GM12878 (cell line): ENCODE results near the gene CDC25A.

Experiments used
- MAX ChIP-seq: IDR thresholded peaks from 2 replicates; pipeline ENCODE4 v1.6.1; 2012; ENCODE audit warnings: low read depth, low read length, improper control_type of control experiment
- MXI1 ChIP-seq: fragments of 150-350 bp; IDR thresholded peaks from 2 replicates; pipeline ENCODE4 v1.6.1; 2011; ENCODE audit warnings: low read depth, mild to moderate bottlenecking, inconsistent platforms, low read length, improper control_type of control experiment
- NR2C2 ChIP-seq: IDR thresholded peaks from 2 replicates; pipeline ENCODE4 v1.6.1; 2011; ENCODE audit warnings: borderline replicate concordance, low read depth; ENCODE audit not compliant: control insufficient read depth, insufficient read length
- REST ChIP-seq: IDR thresholded peaks from 2 replicates; pipeline ENCODE4 v1.6.1; 2012; ENCODE audit warnings: mild to moderate bottlenecking, low read depth, low read length
- TAF1 ChIP-seq: IDR thresholded peaks from 2 replicates; pipeline ENCODE4 v1.6.1; 2011; ENCODE audit warnings: mild to moderate bottlenecking, low read depth, low read length, borderline replicate concordance
- ZNF217 ChIP-seq: fragments of 450-650 bp; IDR thresholded peaks from 2 replicates; pipeline ENCODE4 v1.6.1; 2017; ENCODE audit warnings: antibody characterized with exemption, mild to moderate bottlenecking

- no peak for TF ChIP-seq ZNF217
- no peak for TF ChIP-seq REST
- TF ChIP-seq MXI1 = no peak
- TF ChIP-seq MAX = no peak
- no peak for TF ChIP-seq TAF1
- TF ChIP-seq NR2C2 = no peak
Observed at GRCh38 chr3:48215466-48215865, 27.2 kb upstream of the CDC25A start.
